Body of pancreas (tissue), 4 donors: ENCODE data around the gene CDKAL1.

Experiments used
- POLR2A ChIP-seq, 3 donors: fragments of 450-650 bp; IDR thresholded peaks; one replicate each; pipeline ENCODE4 v1.6.1; 2016; ENCODE audit warnings: antibody characterized with exemption in 3 of 3, mild to moderate bottlenecking in 2 of 3
- TF ChIP-seq, protein P1 (sequence below), 7 experiments: fragments of 450-650 bp in 4 of 7; fragments of 200-600 bp in 3 of 7; sonication (generic) in 3 of 7; IDR thresholded peaks; one replicate each; pipeline ENCODE4 v1.5.1; 2016 to 2019; ENCODE audit warnings: antibody characterized with exemption in 7 of 7

DNA sequence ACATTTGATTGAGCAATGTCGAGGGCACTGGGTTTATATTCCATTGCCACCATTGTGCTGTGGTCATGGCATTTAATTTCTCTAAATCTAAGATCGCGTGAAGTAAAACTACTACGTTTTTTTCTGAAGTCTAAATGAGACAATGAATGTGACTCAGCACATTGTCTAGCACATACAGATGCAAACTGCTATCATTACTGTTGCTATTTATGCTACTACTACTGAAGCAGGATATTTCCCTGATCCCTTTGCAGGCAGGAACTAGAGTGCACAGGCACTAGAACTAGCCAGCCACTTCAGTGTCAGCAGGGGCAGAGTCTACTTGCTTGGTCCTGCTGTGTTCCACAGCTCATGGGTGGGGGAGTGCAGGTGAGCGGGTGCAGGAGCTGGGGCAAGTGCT is 449.7 kb downstream of the CDKAL1 start:
- TF ChIP-seq, protein P1, sequence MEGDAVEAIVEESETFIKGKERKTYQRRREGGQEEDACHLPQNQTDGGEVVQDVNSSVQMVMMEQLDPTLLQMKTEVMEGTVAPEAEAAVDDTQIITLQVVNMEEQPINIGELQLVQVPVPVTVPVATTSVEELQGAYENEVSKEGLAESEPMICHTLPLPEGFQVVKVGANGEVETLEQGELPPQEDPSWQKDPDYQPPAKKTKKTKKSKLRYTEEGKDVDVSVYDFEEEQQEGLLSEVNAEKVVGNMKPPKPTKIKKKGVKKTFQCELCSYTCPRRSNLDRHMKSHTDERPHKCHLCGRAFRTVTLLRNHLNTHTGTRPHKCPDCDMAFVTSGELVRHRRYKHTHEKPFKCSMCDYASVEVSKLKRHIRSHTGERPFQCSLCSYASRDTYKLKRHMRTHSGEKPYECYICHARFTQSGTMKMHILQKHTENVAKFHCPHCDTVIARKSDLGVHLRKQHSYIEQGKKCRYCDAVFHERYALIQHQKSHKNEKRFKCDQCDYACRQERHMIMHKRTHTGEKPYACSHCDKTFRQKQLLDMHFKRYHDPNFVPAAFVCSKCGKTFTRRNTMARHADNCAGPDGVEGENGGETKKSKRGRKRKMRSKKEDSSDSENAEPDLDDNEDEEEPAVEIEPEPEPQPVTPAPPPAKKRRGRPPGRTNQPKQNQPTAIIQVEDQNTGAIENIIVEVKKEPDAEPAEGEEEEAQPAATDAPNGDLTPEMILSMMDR (IDR thresholded peaks at IDR 0.05) = no peak
- no peak for TF ChIP-seq POLR2A (IDR thresholded peaks at IDR 0.05)
